DMS53 (cell line): ENCODE measurements around the gene SLPI.

Experiments used
- DNase-seq: peaks from one replicate; lab custom pipeline; 2025; lab: John Stamatoyannopoulos, UW

Gene SLPI

GRCh38 chr20:45212836-45213235, 41.5 kb downstream of the SLPI start:
- DNase-seq, result no peak

GRCh38 chr20:45211569-45212474, 42.5 kb downstream of the SLPI start:
- DNase-seq, result peak; percentile 40

DNA sequence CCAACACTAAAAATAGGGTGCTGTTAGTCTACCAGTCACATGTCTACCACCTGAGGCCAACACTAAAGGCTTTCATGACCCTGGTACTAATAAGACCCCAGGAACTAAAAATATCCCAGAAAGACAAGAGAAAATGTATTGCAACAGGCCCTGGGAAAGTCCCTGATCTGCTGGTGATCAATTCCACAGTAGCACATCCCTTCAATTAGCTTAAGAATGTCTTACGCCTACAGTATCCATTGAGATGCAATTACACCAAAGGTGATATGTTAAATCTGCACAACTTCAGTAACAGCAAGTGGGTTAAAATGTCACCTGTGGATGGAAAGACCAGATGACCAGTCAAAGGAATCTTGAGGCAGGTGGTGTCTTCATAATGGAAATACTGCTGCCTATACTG, 44.4 kb downstream of the SLPI start:
- DNase-seq, result no peak

GRCh38 chr20:45206725-45207124, 47.6 kb downstream of the SLPI start, which contains the start of gene SEMG1:
Gene SEMG1, plus strand, starts transcription at chr20:45207033. Its CDS starts 21 bp downstream, at chr20:45207054.
- no peak for DNase-seq
